Skin epidermis (tissue), 12 donors: ENCODE results near the gene TTYH3.

Experiments
- H3K27ac ChIP-seq, 21 experiments: fragments of 200-600 bp; sonication (generic) in 11 of 21; one replicate each; pipeline ENCODE4 v1.5.0; 2020; ENCODE audit warnings: mild to moderate bottlenecking in 3 of 21, inconsistent platforms in 2 of 21, moderate library complexity in 2 of 21
- H3K4me3 ChIP-seq, 7 experiments: fragments of 200-600 bp; sonication (generic) in 2 of 7; one replicate each; pipeline ENCODE4 v1.5.0; 2020; ENCODE audit warnings: inconsistent platforms in 2 of 7, mild to moderate bottlenecking in 2 of 7, moderate library complexity in 1 of 7

Gene TTYH3

GRCh38 chr7:2613931-2614600, 17.7 kb upstream of the TTYH3 start:
- H3K4me3 ChIP-seq: no peak overlapping the region

GRCh38 chr7:2614631-2615330, 17.0 kb upstream of the TTYH3 start:
- H3K27ac ChIP-seq: peak overlapping the region in 8 of 21 experiments; percentile 0 to 71 (median 40)
- no peak overlapping the region for H3K4me3 ChIP-seq

More at GRCh38 chr7:2613931-2614600, 17.7 kb upstream of the TTYH3 start:
- peak overlapping the region in 11 of 21 experiments; percentile 0 to 71 (median 45) for H3K27ac ChIP-seq

DNA sequence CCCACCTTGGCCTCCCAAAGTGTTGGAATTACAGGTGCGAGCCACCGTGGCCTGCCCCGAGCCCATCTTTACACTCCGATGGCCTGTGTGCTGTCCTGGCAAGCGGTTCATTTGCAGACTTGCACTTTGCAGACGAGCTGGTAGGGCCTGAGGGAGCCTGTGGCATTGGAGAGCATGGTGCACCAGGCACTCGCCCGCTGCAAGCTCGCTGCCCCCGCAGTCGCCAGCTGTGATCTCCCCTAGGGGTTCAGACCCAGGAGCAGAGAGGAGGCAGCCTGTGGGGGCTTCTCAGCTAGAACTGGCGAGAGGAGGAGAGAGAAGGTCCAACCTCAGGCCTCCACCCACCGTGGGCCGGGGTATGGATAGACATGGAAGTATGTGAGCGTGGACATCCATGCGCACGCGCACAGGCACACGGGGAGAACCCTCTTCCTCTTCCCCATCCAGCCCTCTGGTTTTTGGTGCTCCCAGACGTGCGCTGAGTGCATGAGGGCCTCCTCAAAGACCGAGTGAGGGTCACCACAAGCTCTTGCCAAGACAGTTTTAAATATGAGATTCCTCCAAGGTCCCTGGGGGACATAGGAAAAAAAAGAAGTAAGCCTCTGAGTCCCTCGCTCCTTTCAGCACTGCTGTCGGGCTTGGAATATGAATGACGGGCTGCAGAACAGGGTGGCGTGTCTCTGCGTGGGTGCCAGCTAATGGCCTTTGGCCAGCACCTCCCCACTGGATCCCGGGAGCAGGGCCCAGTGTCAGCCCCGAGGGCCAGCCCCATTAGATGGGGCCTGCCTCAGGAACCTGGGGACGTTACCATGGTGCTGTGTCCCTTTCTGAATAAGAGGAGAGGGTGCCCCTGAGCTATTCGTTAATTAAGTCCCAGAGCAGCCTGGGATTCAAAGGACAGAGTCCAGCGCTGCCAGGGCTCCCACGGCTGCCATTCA, 15.1 kb upstream of the TTYH3 start:
- H3K27ac ChIP-seq: no peak overlapping the region
- H3K4me3 ChIP-seq: no peak overlapping the region

DNA sequence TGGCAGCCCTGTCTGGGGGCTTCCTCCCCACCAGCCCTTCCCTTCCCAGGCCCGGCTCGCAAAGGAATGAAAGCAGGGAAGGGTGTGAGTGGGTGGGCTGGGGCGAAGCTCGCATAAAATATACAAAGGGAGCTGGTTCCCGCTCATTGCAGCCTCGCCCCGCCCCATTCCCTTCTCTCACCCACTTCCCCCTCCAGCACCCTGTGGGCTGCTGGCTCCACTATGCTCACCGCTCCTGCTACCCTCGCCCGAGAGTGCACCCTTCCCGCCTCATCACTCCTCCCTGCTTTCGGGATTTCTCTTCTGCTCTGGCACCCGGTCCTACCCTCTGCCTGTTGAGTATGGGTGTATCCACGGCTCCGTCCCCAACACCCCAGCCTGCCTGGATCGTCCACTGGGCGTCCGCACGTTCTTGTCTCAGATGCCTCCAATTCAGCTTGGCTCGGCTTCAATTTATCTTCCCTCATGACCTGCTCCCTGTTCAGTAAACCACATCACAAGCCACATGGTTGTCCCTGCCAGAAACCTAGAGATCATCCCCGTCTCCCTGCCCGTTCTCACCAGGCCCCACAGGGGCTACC, 14.4 kb upstream of the TTYH3 start:
- Histone ChIP-seq H3K4me3 (no peak overlapping the region), H3K27ac (no peak overlapping the region)

- Histone ChIP-seq H3K4me3 (no peak overlapping the region), H3K27ac (peak overlapping the region in 1 of 21 experiments; percentile 3)
These were observed 12.7 kb upstream of the TTYH3 start for GRCh38 chr7:2619116-2619515.

- Histone ChIP-seq H3K27ac (peak overlapping the region in 2 of 21 experiments; percentile 11 to 29), H3K4me3 (no peak overlapping the region)
These were observed 10.5 kb upstream of the TTYH3 start for GRCh38 chr7:2621061-2621828.

DNA sequence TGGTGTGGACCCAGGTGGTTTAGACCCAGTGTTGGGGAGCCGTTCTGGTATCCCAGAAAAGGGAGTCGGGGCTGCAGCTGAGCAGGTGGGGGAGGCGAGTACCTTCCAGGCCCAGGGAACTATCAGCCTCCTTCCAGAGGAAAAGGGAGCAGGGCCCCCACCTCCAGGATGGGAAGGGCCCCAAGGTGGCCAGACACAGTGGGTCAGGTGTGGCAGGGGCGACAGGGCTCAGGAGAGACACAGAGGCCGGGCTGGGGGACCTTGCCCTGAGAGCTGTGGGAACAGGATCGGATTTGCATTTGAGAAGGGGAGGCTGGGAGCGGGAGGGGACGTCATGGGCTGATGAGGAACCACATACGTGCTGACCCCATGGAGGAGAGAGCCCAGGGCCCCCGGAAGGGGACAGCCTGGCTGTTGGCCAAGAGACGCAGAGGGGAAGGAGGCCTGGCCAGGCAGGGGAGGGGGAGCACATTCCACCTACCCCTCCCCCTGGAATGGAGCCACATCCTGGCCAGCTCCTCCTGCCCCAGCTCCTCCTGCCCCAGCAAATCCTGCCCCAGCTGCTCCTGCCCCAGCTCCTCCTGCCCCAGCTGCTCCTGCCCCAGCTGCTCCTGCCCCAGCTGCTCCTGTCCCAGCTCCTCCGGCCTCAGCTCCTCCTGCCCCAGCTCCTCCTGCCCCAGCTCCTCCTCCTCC, 9.7 kb upstream of the TTYH3 start:
- Histone ChIP-seq H3K27ac (peak overlapping the region in 1 of 21 experiments; percentile 35), H3K4me3 (no peak overlapping the region)

DNA sequence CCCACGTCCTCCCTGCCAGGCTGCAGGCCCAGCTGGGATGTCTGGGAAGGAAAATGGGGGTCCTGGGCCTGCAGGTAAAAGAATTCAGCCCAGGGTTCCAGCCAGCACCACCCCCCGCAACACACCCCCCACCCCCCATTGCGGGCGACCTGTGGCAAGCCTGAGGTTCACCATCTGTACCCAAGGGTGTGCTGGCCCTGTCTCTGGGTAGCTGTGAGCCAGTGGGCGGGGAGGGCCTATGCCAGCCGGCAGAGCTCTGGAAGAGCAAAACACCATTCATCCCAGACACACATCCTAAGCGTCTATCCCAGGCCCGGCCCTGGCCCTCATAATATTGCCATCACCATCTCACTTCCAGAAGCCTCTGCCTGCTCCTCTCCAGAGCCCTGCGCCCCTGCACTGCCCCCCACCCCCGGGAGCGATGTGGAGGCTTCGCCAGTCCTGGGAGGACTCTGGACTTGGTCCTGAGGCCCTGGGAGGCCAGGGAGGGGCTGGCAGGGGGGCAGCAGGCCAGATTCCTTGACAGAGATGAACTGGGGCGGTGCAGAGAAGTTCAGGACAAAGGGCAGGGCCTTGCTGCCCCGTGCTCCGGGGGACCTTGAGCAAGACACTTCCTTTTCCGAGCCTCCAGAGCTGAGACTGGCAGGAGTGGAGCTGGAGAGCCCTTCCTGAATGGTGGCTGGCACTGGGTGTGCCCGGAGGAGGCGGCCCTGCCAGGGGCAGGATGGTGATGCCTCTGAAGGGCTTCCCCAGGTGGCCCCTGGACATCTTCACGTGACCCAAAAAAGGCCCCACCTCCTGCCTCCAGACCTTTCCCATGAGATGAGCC, 8.7 kb upstream of the TTYH3 start:
- H3K27ac ChIP-seq: peak overlapping the region in 2 of 21 experiments; percentile 18 to 58
- no peak overlapping the region for H3K4me3 ChIP-seq

DNA sequence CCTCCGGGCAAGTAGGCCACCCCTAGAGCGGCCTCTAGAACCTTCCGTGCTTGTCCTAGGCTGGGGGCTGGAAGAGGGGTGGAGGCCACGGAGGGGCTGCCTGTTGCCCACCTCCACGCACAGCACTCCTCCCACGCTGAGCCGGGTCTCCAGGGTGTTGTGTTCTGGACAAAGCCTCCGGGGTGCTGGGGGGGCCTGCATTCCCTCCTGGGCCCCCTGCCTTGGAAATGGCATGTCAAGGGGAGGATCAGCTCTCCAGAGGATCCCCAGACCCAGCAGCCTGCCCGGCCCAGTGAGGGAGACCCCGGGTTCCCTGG, 8.1 kb upstream of the TTYH3 start:
- no peak overlapping the region for H3K4me3 ChIP-seq
- peak overlapping the region in 1 of 21 experiments; percentile 29 for H3K27ac ChIP-seq

- Histone ChIP-seq H3K27ac (no peak overlapping the region), H3K4me3 (no peak overlapping the region)
These were observed 7.4 kb upstream of the TTYH3 start for GRCh38 chr7:2624293-2624886.

- peak overlapping the region in 9 of 21 experiments; percentile 1 to 65 (median 44) for H3K27ac ChIP-seq
These were observed 5.2 kb upstream of the TTYH3 start for GRCh38 chr7:2626498-2627117.

DNA sequence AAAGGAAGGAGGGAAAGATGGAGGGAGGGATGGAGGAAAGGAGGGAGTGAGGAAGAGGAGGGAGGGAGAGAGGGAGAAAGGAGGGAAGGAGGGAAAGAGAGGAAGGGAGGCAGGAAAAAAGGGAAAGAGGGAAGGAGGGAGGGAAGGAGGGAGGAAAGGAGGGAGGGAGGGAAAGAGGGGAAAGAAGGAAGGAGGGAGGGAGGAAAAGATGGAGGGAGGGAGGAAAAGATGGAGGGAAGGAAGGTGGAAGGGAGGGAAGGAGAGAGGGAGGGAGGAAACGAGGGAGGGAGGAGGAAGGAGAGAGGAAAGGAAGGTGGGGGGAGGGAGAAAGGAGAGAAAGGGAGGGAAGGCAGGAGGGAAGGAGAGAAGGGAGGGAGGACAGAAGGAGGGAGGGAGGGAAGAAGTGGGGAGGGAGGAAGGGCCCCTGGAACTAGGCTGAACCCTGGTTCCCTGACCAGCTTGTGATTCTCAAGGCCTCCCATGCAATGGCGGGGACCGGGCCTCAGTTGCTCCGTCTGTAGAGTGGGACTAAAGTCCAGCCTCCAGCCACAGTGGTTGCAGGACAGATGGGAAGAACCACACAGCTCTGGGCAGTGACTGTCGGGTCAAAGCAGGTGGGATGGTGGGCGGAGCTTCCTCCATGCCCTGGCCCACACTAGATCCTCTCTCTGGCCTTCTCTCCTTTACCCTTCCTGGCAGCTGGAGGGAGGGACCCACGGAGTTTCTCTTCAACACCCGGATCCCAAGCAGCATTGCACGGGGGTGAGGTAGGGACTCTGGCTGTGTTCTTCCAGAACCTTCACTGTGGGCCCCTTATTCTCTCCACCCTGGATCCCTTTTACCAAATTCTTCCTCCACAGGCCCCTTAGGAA, 4.3 kb upstream of the TTYH3 start:
- Histone ChIP-seq H3K27ac (peak overlapping the region in 10 of 21 experiments; percentile 1 to 65 (median 42)), H3K4me3 (no peak overlapping the region)

More at GRCh38 chr7:2626498-2627117, 5.2 kb upstream of the TTYH3 start:
- H3K4me3 ChIP-seq: no peak overlapping the region

GRCh38 chr7:2628130-2628482, 3.7 kb upstream of the TTYH3 start:
- Histone ChIP-seq H3K27ac (no peak overlapping the region), H3K4me3 (no peak overlapping the region)

GRCh38 chr7:2628891-2629290, 2.9 kb upstream of the TTYH3 start:
- Histone ChIP-seq H3K27ac (no peak overlapping the region), H3K4me3 (no peak overlapping the region)

- H3K4me3 ChIP-seq: no peak overlapping the region
- peak overlapping the region in 7 of 21 experiments; percentile 3 to 39 (median 22) for H3K27ac ChIP-seq
These were observed 1.8 kb upstream of the TTYH3 start for GRCh38 chr7:2629746-2630681.
